Prostate gland (tissue), 2 donors: ENCODE data around the gene BLOC1S5. TPM values are rescaled to one million over a fixed set of nuclear protein-coding genes. Genes with fewer than 3 reads are reported as not detected.

Experiments
- DNase-seq: peaks from one replicate; pipeline ENCODE4 v3.0.0-alpha.2; 2019; ENCODE audit warnings: low spot score
- H3K27ac ChIP-seq, 2 donors: fragments of 200-600 bp; sonication (generic); 2 replicates each; pipeline ENCODE4 v1.5.1; 2017 to 2019
- H3K27me3 ChIP-seq: fragments of 200-600 bp; sonication (generic); replicated peaks from 2 replicates; pipeline ENCODE4 v1.5.1; 2019; ENCODE audit not compliant: insufficient read depth
- H3K36me3 ChIP-seq, 2 donors: fragments of 200-600 bp; sonication (generic); 1 replicate in 1 of 2; 2 replicates in 1 of 2; pipeline versions ENCODE4 v1.5.1 to v1.8.1; 2017 to 2019
- H3K4me1 ChIP-seq: fragments of 200-600 bp; sonication (generic); replicated peaks from 2 replicates; pipeline ENCODE4 v1.5.1; 2019
- H3K4me3 ChIP-seq, 2 donors: fragments of 200-600 bp; sonication (generic); 2 replicates each; pipeline ENCODE4 v1.5.1; 2017 to 2019
- H3K9me3 ChIP-seq: fragments of 200-600 bp; sonication (generic); 2 replicates; pipeline ENCODE4 v1.5.1; 2017
- POLR2A ChIP-seq: fragments of 450-650 bp; IDR thresholded peaks from one replicate; pipeline ENCODE4 v1.6.1; 2016; ENCODE audit warnings: antibody characterized with exemption, mild to moderate bottlenecking
- POLR2AphosphoS5 ChIP-seq: sonication (generic); formaldehyde crosslinking; IDR thresholded peaks from one replicate; pipeline ENCODE4 v1.6.1; 2017; ENCODE audit warnings: antibody characterized with exemption
- WGBS: methylation state at CpG from one replicate; pipeline ENCODE4 v1.1.5; 2018; 5-methylcytosine and 5-hydroxymethylcytosine counted together
- intact Hi-C: fragments of 100-400 bp; cut with DNase I; formaldehyde crosslinking; loops from one replicate; pipeline ENCODE4 v1.14.2; 2022
- total RNA-seq, 2 donors: library from RNA; depleted of rRNA; stranded (reverse); fragments of >200 nt; gene quantifications; one replicate each; pipeline ENCODE4 v1.1.0, GENCODE V29; 2016
- TF ChIP-seq, protein P1 (sequence below), 4 experiments: fragments of 200-600 bp in 2 of 4; fragments of 450-650 bp in 2 of 4; sonication (generic) in 2 of 4; IDR thresholded peaks; 1 replicate in 3 of 4; 2 replicates in 1 of 4; pipeline ENCODE4 v1.5.1; 2016 to 2019; ENCODE audit warnings: antibody characterized with exemption in 4 of 4, mild to moderate bottlenecking in 2 of 4, moderate library complexity in 2 of 4

Gene BLOC1S5
- total RNA-seq, 2 donors from 2014 or later, result 9.5 to 13.0 TPM

DNA sequence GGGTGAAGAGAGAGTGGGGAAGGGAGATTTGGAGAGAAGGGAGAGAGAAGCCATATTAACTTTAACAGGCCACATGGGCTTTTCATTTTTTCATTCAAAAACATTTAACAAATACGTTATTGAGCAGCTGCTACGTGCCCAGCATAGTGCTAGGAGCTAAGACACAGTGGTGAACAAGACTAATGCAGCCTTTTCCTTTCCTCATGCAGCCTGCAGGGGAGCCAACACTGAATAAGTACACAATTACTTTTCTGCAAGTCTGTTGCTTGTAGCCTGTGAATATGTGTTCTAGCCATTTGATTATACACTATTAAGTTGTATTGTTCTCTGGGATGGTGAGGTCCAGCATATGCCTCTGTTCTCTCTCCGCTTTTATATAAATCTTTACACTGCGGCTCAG is 1.9 kb upstream of the BLOC1S5 start:
- no peak for DNase-seq
- H3K4me3 ChIP-seq, result no peak overlapping the region
- H3K27ac ChIP-seq, result no peak overlapping the region
- no peaks in the 10 kb centered on the region for H3K4me1 ChIP-seq
- no peaks in the 10 kb centered on the region for H3K9me3 ChIP-seq
- intact Hi-C loops, result no loop called here
- WGBS, result 93% methylated on average over 4 of the region's 4 CpGs
- TF ChIP-seq POLR2AphosphoS5, result no peak
- TF ChIP-seq POLR2A, result no peak
- TF ChIP-seq, protein P1, sequence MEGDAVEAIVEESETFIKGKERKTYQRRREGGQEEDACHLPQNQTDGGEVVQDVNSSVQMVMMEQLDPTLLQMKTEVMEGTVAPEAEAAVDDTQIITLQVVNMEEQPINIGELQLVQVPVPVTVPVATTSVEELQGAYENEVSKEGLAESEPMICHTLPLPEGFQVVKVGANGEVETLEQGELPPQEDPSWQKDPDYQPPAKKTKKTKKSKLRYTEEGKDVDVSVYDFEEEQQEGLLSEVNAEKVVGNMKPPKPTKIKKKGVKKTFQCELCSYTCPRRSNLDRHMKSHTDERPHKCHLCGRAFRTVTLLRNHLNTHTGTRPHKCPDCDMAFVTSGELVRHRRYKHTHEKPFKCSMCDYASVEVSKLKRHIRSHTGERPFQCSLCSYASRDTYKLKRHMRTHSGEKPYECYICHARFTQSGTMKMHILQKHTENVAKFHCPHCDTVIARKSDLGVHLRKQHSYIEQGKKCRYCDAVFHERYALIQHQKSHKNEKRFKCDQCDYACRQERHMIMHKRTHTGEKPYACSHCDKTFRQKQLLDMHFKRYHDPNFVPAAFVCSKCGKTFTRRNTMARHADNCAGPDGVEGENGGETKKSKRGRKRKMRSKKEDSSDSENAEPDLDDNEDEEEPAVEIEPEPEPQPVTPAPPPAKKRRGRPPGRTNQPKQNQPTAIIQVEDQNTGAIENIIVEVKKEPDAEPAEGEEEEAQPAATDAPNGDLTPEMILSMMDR (IDR thresholded peaks at IDR 0.05), result no peak
- no peaks in the 10 kb centered on the region for H3K36me3 ChIP-seq
- H3K27me3 ChIP-seq, result no peaks in the 10 kb centered on the region

DNA sequence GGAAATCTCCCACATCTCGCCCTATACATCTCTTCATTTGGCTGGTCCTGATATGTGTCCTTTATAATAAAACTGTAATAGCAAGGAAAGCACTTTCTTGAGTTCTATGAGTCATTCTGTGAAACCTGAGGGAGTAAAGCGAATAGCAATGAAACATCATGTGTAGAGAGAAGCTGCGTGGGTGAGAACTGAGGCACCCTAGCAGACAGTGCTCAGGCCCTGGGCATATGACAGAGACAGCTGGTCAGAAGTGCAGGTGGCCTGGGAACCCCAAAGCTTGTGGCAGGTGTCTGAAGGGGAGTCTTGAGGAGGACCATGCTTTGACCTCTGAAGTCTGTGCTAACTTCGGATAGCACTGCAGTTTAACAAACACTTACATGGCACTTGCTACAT is 1.3 kb upstream of the BLOC1S5 start:
- no peaks in the 10 kb centered on the region for H3K4me1 ChIP-seq
- H3K36me3 ChIP-seq, result no peaks in the 10 kb centered on the region
- no peaks in the 10 kb centered on the region for H3K27me3 ChIP-seq
- intact Hi-C loops, result loop anchor here (2.0 kb wide), 1 partner anchor 37 kb away; the partner anchor contains the start of gene EEF1E1
- H3K4me3 ChIP-seq, result no peak overlapping the region
- no peak overlapping the region for H3K27ac ChIP-seq
- 95% methylated on average over 4 of the region's 4 CpGs for WGBS
- H3K9me3 ChIP-seq, result no peaks in the 10 kb centered on the region
- no peak for DNase-seq
- TF ChIP-seq POLR2A (no peak), POLR2AphosphoS5 (no peak)
- TF ChIP-seq, protein P1 (IDR thresholded peaks at IDR 0.05), result no peak

DNA sequence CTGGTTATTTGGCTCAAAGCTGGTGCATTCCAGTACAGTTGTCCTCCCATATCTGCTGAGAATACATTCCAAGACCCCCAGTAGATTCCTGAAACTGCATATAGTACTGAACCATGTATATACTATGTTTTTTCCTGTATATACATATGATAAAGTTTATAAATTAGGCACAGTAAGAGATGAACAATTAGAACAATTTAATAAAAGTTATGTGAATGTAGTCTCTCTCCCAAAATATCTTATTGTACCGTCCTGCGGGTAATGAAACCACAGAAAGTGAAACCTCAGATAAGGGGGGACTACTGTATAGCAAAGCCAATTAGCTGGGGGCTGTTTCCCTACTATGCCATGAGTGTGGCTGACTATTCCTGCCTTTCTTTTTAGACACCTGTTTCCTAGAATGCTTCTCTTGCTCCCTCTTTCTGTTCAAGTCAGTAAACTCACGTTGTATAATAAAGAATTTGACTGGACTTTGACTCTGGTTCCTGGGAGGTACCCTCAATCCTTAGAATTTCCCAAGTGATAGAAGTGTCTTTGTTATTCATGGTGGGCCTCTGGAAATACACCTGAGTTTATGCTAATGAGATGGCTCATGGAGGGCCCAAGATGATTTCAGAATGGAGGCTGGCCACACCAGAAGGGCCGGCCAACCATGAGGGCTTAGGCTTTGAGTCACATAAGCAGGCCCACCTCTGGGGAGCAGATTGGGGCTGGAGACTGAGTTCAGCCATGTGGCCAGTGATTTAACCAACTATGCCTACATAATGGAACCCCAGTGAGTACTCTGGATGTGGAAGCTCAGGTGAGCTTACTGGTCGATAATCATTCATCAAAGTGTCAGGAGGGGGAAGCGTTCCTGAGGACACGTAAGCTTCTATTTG is 689 bp upstream of the BLOC1S5 start:
- Histone ChIP-seq H3K4me1 (no peaks in the 10 kb centered on the region), H3K4me3 (peak overlapping the region; percentile 59 to 81), H3K27me3 (no peaks in the 10 kb centered on the region), H3K27ac (peak overlapping the region; percentile 83), H3K9me3 (no peaks in the 10 kb centered on the region), H3K36me3 (no peaks in the 10 kb centered on the region)
- intact Hi-C loops, result loop anchor here (2.0 kb wide), 1 partner anchor 38 kb away; the partner anchor contains the start of gene EEF1E1
- 82% methylated on average over 7 of the region's 7 CpGs for WGBS
- DNase-seq, result no peak
- no peak for TF ChIP-seq POLR2A
- TF ChIP-seq, protein P1 (IDR thresholded peaks at IDR 0.05), result no peak
- no peak for TF ChIP-seq POLR2AphosphoS5

DNA sequence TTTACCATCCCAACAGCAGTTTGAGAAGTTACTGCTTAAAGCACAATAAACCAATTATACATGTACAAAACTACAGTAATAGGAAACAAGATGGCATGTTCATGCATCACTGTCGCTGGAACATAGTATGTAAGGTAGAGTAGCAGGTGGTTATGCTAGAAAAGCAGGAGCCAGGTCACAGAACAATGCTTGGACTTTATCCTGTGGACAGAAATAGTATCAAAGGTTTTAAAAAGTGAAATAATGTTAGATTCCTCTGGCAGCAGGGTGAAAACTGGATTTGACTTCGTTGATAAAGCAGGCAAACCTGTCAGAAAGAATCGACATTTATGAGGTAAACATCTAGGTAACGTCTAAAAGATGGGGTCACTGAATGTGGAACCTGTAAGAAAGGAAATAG is 2.5 kb downstream of the BLOC1S5 start:
- H3K27me3 ChIP-seq, result no peaks in the 10 kb centered on the region
- H3K9me3 ChIP-seq, result no peaks in the 10 kb centered on the region
- 60% methylated on average over 4 of the region's 4 CpGs for WGBS
- H3K4me1 ChIP-seq, result no peaks in the 10 kb centered on the region
- intact Hi-C loops, result loop anchor here (2.0 kb wide), 1 partner anchor 339 kb away; no protein-coding TSS in a partner anchor
- no peak for DNase-seq
- no peak overlapping the region for H3K27ac ChIP-seq
- H3K4me3 ChIP-seq, result no peak overlapping the region
- H3K36me3 ChIP-seq, result no peaks in the 10 kb centered on the region
- TF ChIP-seq POLR2A (no peak), POLR2AphosphoS5 (no peak)
- TF ChIP-seq, protein P1 (IDR thresholded peaks at IDR 0.05), result no peak
